Gastroesophageal sphincter (tissue), 3 donors: ENCODE results near the gene GOSR2.

Source experiments
- EP300 ChIP-seq: sonication (generic); formaldehyde crosslinking; IDR thresholded peaks from one replicate; pipeline ENCODE4 v1.6.1; 2017; ENCODE audit warnings: antibody characterized with exemption, mild to moderate bottlenecking
- TF ChIP-seq, protein P1 (sequence below), 4 experiments: fragments of 200-600 bp in 2 of 4; fragments of 450-650 bp in 2 of 4; sonication (generic) in 1 of 4; IDR thresholded peaks; one replicate each; pipeline ENCODE4 v1.5.1; 2017 to 2019; ENCODE audit warnings: antibody characterized with exemption in 4 of 4, mild to moderate bottlenecking in 2 of 4, moderate library complexity in 2 of 4

GRCh38 chr17:46971647-46972300 is 48.8 kb downstream of the GOSR2 start:
- TF ChIP-seq, protein P1, sequence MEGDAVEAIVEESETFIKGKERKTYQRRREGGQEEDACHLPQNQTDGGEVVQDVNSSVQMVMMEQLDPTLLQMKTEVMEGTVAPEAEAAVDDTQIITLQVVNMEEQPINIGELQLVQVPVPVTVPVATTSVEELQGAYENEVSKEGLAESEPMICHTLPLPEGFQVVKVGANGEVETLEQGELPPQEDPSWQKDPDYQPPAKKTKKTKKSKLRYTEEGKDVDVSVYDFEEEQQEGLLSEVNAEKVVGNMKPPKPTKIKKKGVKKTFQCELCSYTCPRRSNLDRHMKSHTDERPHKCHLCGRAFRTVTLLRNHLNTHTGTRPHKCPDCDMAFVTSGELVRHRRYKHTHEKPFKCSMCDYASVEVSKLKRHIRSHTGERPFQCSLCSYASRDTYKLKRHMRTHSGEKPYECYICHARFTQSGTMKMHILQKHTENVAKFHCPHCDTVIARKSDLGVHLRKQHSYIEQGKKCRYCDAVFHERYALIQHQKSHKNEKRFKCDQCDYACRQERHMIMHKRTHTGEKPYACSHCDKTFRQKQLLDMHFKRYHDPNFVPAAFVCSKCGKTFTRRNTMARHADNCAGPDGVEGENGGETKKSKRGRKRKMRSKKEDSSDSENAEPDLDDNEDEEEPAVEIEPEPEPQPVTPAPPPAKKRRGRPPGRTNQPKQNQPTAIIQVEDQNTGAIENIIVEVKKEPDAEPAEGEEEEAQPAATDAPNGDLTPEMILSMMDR (IDR thresholded peaks at IDR 0.05): no peak
- no peak for TF ChIP-seq EP300
